Nephron (organoid): ENCODE results near the gene ADAMTSL5.

ENCODE experiments used
- H3K27ac Mint-ChIP-seq, 3 experiments: 2 replicates each; pipeline ENCODE4 v1.8.0; 2020; ENCODE audit warnings: mixed read lengths in 3 of 3, mild to moderate bottlenecking in 2 of 3, moderate library complexity in 1 of 3
- H3K27me3 Mint-ChIP-seq: 2 replicates; pipeline ENCODE4 v1.8.0; 2021; ENCODE audit warnings: low read depth, mild to moderate bottlenecking, moderate library complexity, mixed read lengths
- H3K36me3 Mint-ChIP-seq: 2 replicates; pipeline ENCODE4 v1.8.0; 2020; ENCODE audit warnings: low read depth, mixed read lengths
- H3K4me1 Mint-ChIP-seq: 2 replicates; pipeline ENCODE4 v1.8.0; 2020; ENCODE audit warnings: mixed read lengths
- H3K4me3 Mint-ChIP-seq, 3 experiments: 2 replicates each; pipeline ENCODE4 v1.8.0; 2020; ENCODE audit warnings: mild to moderate bottlenecking in 3 of 3, mixed read lengths in 3 of 3, moderate library complexity in 2 of 3
- H3K9me3 Mint-ChIP-seq: 2 replicates; pipeline ENCODE4 v1.8.0; 2020; ENCODE audit warnings: mixed read lengths
- CTCF ChIP-seq, 3 experiments: fragments of 200-600 bp; sonication (generic); IDR thresholded peaks; one replicate each; pipeline ENCODE4 v1.5.0; 2021; ENCODE audit warnings: antibody characterized with exemption in 3 of 3; ENCODE audit not compliant: unreplicated experiment in 3 of 3

ADAMTSL5 gene

GRCh38 chr19:1456121-1456900 lies 56.5 kb downstream of the ADAMTSL5 start:
- Mint-ChIP-seq H3K4me1 (no peaks in the 10 kb centered on the region), H3K4me3 (no peak overlapping the region), H3K9me3 (no peaks in the 10 kb centered on the region), H3K36me3 (peaks cover 6% of the 10 kb centered on the region), H3K27ac (no peak overlapping the region), H3K27me3 (peaks cover 63% of the 10 kb centered on the region)
- no peak for TF ChIP-seq CTCF (IDR thresholded peaks at IDR 0.05; ENCODE audit: unreplicated experiment in 3 of 3)

- Mint-ChIP-seq H3K4me3 (no peak overlapping the region), H3K4me1 (peaks cover 5% of the 10 kb centered on the region), H3K9me3 (no peaks in the 10 kb centered on the region), H3K27ac (no peak overlapping the region), H3K27me3 (peaks cover 71% of the 10 kb centered on the region), H3K36me3 (peaks cover 6% of the 10 kb centered on the region)
- TF ChIP-seq CTCF (IDR thresholded peaks at IDR 0.05; ENCODE audit: unreplicated experiment in 3 of 3) = no peak
Observed at GRCh38 chr19:1455336-1456120, 57.3 kb downstream of the ADAMTSL5 start.
